Fibroblast of skin of left quadriceps (primary cell): ENCODE results near the gene SRSF7.

ENCODE experiments used
- DNase-seq, 2 experiments: peaks; one replicate each; pipeline ENCODE4 v3.0.0-alpha.2; 2013; ENCODE audit warnings: low read depth in 2 of 2

SRSF7 gene

DNA sequence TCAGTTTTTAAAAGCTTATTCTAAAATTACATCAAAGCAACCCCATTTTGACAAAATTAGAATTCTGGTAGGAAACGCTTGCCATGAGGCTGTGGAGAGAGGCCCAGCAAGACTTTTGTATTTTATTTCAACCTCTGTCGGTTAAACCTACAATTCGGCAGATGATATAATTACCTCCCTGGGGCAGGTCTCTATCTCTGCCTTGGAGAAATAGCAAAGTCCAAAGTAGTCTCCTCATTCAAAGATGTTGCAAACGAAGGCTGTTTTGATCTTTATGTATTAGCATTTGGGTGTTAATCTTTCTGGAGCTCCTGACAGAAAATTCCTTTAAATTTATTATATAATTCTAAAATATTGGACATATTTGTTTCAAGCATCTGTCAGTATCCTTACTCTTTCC lies 49.6 kb downstream of the SRSF7 start:
- DNase-seq, result no peak

DNA sequence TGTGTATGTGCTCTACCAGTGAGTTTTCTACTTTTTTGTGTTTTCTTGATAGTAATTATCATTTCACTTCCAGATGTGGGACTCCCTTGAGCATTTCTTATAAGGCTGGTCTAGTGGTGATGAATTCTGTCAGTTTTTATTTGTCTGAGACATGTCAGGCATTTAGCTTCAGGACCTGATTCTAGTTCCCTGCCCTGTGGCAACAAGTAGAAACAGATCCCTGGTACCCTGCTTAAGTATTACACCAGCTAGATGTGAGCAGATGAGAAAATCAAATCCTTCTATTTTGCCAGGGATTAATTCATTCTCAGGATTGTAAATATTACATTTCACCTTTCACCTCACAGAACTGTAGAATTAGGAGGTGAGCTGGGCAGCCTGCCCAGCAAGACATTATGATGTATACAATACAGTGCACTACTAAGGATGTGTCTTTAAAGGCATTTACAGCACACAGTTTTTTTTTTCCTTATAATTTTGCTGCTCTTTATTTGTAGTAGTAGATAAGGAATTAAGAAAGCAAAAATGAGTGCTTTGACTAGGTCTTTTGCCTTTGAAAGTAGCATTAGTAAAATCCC lies 50.2 kb downstream of the SRSF7 start:
- no peak for DNase-seq

DNA sequence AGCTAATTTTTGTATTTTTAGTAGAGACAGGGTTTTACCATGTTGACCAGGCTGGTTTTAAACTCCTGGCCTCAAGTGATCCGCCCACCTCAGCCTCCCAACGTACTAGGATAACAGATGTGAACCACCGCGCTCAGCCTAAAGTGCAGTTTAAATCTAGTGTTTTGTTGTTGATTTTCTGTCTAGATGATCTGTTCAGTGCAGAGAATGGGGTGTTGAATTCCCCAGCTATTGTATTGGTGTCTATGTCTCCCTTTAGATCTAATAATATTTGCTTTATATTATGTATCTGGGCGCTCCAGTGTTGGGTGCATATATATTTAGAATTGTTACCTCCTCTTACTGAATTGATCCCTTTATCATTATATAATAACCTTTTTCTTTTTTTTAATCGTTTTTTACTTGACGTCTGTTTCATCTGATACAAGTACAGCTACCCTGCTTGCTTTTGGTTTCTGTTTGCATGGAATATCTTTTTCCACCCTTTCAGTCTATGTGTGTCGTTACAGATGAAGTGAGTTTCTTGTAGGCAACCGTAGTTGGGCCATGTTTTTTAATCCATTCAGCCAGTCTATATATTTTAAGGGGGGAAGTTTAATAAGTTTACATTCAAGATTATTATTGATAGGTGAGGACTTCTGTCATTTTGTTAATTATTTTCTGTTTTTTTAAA lies 50.9 kb downstream of the SRSF7 start:
- DNase-seq, result no peak

DNA sequence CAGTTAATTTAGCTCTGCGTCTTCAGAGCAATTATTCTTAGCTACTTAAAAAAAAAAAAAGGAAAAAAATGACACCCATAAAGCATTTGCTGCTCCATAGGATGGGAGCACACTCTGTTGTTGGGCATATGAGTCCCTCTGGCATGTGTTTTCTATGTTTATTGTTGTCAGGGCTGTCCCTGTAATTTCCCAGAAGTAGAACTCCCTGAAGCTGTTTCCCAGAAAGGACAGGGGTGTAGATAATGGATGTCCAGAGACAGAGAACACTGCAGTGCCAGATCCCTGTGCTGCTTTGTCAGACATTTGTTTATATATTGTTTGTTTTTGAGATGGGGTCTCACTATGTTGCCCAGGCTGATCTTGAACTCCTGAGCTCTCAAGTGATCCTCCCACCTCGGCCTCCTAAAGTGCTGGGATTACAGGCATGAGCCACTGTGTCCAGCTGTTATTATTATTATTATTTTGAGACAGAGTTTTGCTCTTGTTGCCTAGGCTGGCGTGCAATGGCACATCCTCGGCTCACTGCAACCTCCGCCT lies 52.6 kb downstream of the SRSF7 start:
- no peak for DNase-seq

DNA sequence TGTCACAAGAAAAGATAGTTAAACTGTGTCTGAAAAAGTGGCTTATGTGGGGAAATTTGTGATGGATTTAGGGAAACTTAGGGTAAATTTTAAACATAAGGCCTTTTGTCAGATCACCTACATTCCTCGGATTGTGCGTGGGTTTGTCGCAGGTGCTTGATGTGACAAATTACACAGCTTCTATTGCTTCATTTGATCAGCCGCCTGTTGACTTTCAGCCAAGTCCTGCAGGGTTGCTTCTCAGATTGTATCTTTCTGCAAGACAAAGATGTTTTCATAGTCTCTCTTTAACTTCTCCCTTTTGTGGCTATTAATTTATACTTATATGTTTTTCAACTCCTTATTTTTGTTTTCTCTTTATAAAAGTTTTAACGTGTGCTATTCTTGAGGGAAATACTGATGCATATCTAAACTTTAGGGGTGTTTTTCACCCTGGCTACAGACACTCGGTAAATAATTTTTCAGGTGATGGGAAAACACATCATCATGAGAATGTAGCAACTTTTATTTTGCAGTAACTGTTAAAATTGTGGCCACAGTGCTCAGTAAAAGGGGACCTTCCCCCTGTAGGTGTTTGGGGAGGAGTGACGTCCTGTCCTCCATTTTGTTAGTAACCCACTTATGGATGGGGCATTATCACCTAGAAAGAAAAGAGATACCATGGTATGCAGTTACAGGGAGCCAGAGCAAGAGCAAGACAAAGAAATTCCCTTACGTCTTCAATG lies 53.9 kb downstream of the SRSF7 start:
- no peak for DNase-seq
